GM21526 (cell line): ENCODE measurements around the gene FHAD1.
"Not testable (repeated sequence)": the region's sequence is repeated elsewhere in the genome, so short reads cannot be mapped to it uniquely, and the experiment has no call there.

Experiments used
- ATAC-seq: cut with Tn5 transposase; IDR thresholded peaks from one replicate; pipeline ENCODE4 v1.9.1; 2021; ENCODE audit warnings: moderate library complexity; ENCODE audit not compliant: unreplicated experiment, low FRiP score

Gene FHAD1

DNA sequence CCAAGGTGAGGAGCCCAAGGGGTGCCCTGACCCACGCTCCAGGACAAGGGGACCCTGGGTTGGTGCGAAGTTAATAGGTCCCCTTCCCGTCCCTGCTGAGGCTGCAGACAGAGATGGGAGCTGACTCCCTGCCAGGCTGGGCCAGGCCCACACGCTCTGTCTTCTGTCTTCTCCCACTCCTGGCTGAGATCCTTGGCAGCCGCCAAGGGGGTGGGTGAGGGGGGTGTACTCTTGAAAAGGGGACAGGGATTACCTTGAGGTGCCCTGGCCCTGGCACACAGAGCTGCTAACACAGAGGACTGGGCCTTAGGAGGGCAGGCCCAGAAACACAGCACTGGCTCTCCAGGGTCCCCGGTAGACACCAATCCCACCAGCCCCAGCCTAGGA lies 180.2 kb downstream of the FHAD1 start:
- ATAC-seq, result no peak

GRCh38 chr1:15428252-15428651 lies 181.2 kb downstream of the FHAD1 start:
- not testable (repeated sequence) for ATAC-seq

DNA sequence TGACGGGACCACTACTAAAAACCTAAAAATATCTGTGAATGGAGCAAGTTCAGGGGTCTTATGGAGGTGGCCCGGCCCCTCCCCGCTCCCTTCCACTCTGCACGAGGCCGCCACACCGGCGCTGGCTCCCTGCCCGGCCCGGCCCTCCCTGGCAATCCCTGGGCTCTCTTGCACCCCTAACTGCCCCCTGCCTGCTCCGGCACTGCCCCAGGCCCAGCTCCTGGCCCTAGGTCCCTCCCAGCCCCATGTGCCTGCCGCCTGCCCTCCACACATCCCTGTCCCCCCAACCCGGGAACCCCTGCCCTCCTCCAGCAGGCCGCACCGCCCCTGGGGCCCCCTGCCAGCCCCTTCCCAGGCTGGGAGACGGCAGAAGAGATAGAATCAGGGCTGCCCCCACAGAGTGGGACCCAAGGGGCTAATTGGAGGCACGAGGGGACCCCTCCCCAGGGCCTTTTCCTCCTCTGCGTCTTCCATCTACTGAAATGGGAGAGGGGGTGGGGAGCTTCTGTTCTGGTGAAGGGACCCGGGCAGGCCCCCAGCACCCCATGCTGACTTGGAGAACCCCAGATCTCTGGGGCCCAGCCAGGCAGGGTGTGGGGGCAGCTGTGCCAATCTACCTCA lies 181.9 kb downstream of the FHAD1 start:
- no peak for ATAC-seq

GRCh38 chr1:15429701-15430149 lies 182.7 kb downstream of the FHAD1 start:
- no peak for ATAC-seq

DNA sequence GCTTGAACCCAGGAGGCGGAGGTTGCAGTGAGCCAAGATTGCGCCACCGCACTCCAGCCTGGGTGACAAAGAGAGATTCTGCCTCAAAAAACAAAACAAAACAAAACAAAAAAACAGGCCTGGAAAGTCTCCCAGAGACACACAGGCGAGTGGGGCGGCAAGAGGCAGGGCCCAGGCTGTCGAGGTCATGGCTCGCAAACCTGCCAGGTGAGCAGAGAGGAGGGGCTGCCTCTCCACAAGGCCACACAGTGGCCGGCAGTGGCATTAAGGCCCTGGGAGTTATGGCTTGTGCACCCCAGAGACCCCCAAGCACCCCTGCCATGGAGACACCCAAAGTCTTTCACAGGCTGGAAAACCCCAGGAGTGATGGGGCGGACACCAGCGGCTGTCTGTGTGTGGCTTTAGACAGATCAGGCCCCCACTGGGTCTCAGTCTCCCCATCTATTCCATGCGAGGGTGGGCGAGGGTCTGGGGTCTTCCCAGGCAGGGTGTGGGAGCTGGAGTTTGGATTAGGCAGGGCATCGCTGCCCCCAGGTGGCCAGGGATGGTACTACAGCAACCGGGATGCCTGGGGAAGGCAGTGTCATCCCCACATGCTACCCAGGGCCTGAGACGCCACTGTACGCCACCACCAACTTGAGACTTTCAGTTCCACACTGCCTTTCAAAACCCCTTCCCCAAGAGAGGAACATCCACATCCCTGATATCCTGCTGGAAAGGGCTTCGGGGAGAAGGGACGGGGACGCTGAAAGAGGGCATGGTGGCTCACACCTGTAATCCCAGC lies 184.0 kb downstream of the FHAD1 start:
- ATAC-seq, result no peak

- no peak for ATAC-seq
Observed at GRCh38 chr1:15431571-15431948, 184.5 kb downstream of the FHAD1 start.

DNA sequence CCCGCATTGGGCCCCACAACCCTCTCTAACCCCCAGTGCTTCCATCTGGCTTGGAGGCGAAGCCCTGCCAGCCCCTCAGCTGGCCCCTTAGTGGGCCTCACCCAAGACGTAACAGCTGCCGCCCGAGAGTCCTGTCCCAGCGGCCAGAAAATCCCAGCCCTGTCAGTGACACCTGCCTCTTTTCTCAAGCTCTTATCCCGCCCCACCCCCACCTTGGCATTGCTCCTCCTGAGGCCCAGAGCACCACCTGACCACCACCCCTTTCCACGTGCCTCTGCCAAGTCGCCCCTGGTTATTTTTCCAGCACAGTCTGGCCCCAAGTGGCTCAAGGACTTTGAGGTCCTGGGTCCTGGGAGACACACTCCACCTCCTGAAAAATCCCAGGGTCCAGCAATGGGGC lies 185.3 kb downstream of the FHAD1 start:
- ATAC-seq, result no peak

- no peak for ATAC-seq
Observed at GRCh38 chr1:15433471-15433870, 186.4 kb downstream of the FHAD1 start.

DNA sequence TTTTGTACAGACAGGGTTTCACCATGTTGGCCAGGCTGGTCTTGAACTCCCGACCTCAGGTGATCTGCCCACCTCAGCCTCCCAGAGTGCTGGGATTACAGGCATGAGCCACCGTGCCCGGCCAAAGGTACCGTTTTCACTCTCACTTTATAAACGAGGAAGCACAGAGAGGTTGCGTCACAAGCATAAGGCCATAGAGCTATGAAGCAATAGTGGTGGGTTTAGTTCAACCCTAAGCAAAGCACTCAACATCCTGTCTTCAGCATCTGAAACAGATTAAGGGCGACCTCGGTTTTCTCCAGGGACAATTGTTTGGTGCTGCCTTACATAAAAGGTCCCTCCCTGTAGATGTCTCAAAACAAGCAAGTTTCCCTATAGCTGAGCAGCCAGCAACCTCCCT lies 187.7 kb downstream of the FHAD1 start:
- ATAC-seq, result not testable (repeated sequence)

GRCh38 chr1:15435239-15436077 lies 188.4 kb downstream of the FHAD1 start:
- no peak for ATAC-seq

DNA sequence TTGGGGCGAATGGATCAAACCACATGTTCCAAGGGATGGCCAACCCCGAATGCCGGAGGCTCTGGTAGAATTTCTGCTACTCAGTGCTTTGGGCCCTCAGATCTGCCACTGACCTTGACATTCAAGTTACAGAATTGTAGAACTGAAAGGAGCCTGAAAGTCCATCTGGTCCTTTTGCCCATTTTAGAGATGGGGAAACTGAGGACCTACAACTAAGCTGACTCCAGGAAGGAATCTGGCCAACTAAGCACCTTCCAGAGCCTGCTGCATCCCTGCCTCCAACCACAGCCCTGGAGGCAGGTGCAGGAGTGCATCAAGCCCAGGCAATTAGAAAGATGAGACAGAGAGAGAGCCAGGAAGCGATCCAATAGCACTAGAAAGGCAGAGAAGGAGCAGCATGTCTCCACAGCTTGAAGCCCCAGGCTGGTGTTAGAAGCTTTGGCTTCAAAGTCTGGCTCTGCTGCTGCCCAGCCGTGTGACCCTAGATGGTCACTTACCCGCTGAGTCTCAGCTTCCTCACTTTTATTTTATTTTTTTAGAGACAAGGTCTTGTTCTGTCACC lies 189.9 kb downstream of the FHAD1 start:
- ATAC-seq, result no peak

DNA sequence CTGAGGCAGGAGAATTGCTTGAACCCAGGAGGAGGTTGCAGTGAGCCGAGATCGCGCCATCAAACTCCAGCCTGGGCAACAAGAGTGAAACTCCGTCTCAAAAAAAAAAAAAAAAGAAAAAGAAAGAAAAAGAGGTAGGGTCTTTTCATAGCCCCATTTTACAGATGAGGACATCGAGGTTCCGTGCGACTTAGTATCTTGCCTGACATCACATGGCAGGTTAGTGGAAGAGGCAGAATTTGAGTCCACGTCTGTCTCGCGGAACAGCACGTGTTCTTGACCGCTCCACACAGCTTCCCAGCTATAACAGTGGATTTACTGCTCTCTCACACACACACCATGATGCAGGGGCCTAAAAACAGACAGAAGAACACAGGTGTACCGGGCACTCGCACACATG lies 192.3 kb downstream of the FHAD1 start:
- ATAC-seq, result no peak

- ATAC-seq, result no peak
Observed at GRCh38 chr1:15440357-15440756, 193.3 kb downstream of the FHAD1 start.

DNA sequence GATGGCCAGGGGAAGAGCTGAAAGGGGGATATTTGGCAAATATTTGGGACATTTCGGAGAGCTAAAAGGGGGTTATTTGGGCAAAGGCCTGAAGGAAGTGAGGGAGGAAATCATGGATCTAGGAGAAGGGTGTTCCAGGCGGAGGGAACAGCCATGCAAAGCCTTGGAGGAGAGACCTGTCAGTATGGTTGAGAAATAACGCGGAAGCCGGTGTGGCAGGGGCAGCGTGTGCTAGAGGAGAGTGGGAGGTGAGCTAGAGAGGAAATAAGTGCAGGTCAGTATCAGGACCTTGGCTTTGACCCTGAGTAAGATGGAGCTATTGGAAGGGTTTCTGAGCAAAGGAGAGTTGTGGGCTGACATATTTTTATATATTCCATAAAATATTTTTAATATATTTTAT lies 194.2 kb downstream of the FHAD1 start:
- ATAC-seq, result no peak

DNA sequence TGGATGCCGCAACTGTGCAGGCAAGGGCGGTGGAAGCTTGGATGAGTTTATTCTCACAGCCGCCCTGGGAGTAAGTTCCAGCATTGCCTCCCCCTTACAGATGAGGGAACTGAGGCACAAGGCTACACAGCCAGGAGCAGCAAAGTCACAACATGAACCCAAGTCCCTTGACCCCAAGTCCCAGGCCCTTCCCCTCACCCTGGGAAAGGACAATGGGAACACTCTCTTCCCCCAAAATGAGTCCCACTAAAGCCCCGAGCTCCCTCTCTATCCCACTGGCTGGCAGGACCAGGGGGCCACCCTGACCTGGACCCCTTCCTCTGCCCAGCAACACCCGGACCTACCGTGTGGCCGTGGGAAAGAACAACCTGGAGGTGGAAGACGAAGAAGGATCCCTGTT lies 195.1 kb downstream of the FHAD1 start:
- no peak for ATAC-seq

DNA sequence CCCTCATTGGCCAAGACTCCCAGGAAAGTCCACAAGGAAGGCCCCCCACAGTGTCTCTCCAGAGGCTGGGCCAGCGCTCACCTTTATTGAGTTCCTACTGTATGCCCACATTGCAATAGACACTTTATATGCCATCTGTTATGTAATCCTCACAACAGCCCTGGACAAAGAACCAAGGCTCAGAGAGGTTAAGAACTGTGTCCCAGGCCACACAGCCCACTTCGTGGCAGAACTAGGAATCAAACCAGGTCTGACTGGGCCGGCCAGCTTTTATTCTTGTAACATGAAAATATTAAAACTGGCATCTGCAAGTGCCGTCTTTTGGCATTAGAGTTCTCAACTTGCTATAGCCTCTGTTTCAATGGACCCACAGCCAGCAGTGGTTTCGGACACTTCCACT lies 195.7 kb downstream of the FHAD1 start:
- no peak for ATAC-seq

DNA sequence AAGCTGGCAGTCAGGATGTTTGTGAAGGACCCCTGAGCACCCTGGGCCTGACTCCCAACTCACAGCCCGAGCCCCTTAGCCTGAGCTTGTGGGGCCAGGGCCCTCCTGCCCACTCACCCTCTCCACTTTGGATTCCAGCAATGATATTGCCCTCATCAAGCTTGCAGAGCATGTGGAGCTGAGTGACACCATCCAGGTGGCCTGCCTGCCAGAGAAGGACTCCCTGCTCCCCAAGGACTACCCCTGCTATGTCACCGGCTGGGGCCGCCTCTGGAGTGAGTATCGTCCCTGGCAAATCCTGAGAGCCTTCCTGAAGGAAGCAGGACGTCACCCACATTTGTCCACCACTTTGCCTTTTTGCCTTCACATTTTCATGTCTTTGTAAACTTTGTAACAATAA lies 196.3 kb downstream of the FHAD1 start:
- ATAC-seq, result no peak

DNA sequence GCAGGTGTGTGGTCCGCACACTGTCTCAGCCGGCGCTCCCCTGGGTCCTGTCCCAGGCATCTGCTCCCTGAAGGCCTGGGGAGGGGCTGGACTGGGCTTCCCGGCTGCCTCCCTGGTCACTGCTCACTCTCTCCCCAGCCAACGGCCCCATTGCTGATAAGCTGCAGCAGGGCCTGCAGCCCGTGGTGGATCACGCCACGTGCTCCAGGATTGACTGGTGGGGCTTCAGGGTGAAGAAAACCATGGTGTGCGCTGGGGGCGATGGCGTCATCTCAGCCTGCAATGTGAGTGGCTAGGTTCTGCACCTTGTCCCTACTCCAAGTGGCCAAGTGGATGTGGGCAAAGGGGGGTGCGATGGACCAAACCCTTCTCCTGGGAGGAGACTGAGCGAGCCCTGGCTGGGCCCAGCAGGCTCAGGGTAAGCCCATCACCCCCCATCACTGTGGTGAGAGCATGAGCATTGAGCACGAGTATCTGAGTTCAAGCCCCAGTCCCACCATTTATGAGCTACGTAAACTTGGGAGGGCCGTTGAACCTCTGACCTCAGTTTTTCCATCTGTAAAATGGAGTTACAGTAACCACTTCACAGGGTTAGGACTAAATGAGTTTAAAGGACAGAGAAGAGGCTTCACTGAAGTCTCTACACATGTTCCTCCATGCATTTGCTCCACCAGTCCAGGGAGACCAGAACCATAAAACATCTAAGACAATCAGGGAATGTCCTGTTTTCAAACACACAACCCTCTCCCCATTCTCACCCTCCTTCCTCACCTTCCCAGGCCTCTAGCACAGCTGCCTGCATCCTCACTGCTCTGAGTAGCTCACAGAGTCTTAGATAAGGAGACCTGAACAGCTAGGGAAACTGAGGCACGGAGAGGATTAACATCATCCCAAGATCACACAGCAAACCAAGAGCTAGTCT lies 197.7 kb downstream of the FHAD1 start:
- no peak for ATAC-seq

DNA sequence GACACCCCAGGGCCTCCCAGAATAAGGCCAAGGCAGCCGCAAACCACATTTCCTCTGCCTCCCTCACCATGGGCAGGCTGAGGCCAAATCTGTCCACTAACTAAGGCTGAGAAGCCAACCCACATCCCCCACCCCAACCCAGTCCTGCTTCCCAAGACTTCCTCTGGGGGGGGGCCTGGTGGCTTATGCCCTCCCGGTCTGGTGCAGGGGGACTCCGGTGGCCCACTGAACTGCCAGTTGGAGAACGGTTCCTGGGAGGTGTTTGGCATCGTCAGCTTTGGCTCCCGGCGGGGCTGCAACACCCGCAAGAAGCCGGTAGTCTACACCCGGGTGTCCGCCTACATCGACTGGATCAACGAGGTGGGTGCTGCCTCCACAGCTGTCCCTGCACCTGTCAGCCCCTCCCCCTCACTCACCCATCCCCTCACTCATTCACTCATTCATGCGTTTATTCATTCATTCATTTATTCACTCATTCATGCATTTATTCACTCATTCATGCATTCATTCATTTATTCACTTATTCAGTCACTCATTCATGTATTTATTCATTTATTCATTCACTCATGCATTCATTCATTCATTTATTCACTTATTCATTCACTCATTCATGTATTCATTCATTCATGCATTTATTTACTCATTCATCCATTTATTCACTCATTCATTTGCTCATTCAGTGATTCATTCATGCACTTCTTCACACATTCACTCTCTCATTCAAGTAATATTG lies 198.5 kb downstream of the FHAD1 start:
- no peak for ATAC-seq
